GM20000 (cell line): ENCODE data around the gene SH3BP2.

ENCODE experiments used
- DNase-seq: peaks from one replicate; pipeline ENCODE4 v3.0.0; 2012; ENCODE audit warnings: low spot score
- CTCF ChIP-seq: IDR thresholded peaks from 2 replicates; pipeline ENCODE4 v1.5.1; 2012; ENCODE audit warnings: mild to moderate bottlenecking, control low read depth; ENCODE audit errors: extremely low read depth, missing control alignments

SH3BP2 gene

GRCh38 chr4:2881431-2881830, 88.5 kb downstream of the SH3BP2 start:
- no peak for DNase-seq
- no peak for TF ChIP-seq CTCF

GRCh38 chr4:2882341-2882740, 89.5 kb downstream of the SH3BP2 start:
- no peak for TF ChIP-seq CTCF
- DNase-seq, result no peak

- no peak for DNase-seq
- no peak for TF ChIP-seq CTCF
Observed at GRCh38 chr4:2886161-2886560, 93.3 kb downstream of the SH3BP2 start.

GRCh38 chr4:2886622-2887021, 93.7 kb downstream of the SH3BP2 start:
- no peak for TF ChIP-seq CTCF
- no peak for DNase-seq

- no peak for TF ChIP-seq CTCF
- no peak for DNase-seq
Observed at GRCh38 chr4:2887343-2887742, 94.5 kb downstream of the SH3BP2 start.

GRCh38 chr4:2888886-2889285, 96.0 kb downstream of the SH3BP2 start:
- DNase-seq, result no peak
- TF ChIP-seq CTCF, result no peak
